ENCODE measurements around the gene SNTB2. TPM values are rescaled to one million over a fixed set of nuclear protein-coding genes. Genes with fewer than 3 reads are reported as not detected.

SNTB2 gene
- total and polyA plus RNA-seq, 2 of the 4 experiments (the other 2 are of a cell fraction): 23.5 to 47.5 TPM

- H3K14ac ChIP-seq (replicated peaks; ENCODE audit: low read depth, low read length): no peak overlapping the region
- no peak for TF ChIP-seq FOS (IDR thresholded peaks at IDR 0.05; ENCODE audit: low read depth, low read length)
- H3K4ac ChIP-seq (ENCODE audit: low read depth, low read length): no peak overlapping the region
- ChIA-PET POLR2A (ENCODE audit: unreplicated experiment) (no interaction called here), CTCF (no interaction called here)
- no peak overlapping the region for H3K4me3 ChIP-seq (ENCODE audit: insufficient read depth, low read depth, low read length)
- WGBS, 2 experiments (ENCODE audit: extremely low coverage in 2 of 2, insufficient read length in 1 of 2): no CpG with 5 or more reads among the region's 1 CpG
- H3K9me3 ChIP-seq (ENCODE audit: control insufficient read depth, insufficient read depth, low read length): no peaks in the 10 kb centered on the region
- H4K5ac ChIP-seq (ENCODE audit: low read depth, low read length): no peak overlapping the region
- H3K79me1 ChIP-seq (ENCODE audit: low read depth in 1 of 2, low read length in 2 of 2): peaks cover 22 to 71% of the 10 kb centered on the region in 2 experiments; a peak in 3 of 4 replicates
- H2BK5ac ChIP-seq (ENCODE audit: low read depth, low read length, poor library complexity, severe bottlenecking): no peak overlapping the region
- no peak overlapping the region for H3K27ac ChIP-seq (ENCODE audit: insufficient read depth, low read length)
- no peak for DNase-seq
- no peak overlapping the region for H2BK120ac ChIP-seq (ENCODE audit: low read depth, low read length)
- peaks cover 34% of the 10 kb centered on the region; the same call in 1 of the 2 replicates for H4K20me1 ChIP-seq (ENCODE audit: insufficient read depth, low read length)
- H3K27me3 ChIP-seq (ENCODE audit: control insufficient read depth, insufficient read depth, low read length): no peaks in the 10 kb centered on the region
- H3K9me1 ChIP-seq (ENCODE audit: insufficient read depth, low read length): peaks cover 8% of the 10 kb centered on the region
- H3K9ac ChIP-seq (ENCODE audit: low read depth, low read length): no peak overlapping the region
- no peak overlapping the region for H3K18ac ChIP-seq (ENCODE audit: low read depth, low read length)
- in situ Hi-C loops (cut with MboI; ENCODE audit: low sequenced_read_pairs) (no loop called here), intact Hi-C loops (cut with micrococcal nuclease) (no loop called here), dilution Hi-C loops (cut with HindIII; ENCODE audit: low sequenced_read_pairs, unreplicated experiment) (no loop called here)
- H2BK20ac ChIP-seq (ENCODE audit: low read depth, low read length): no peak overlapping the region
- H2AFZ ChIP-seq (replicated peaks; ENCODE audit: low read length, poor library complexity): no peak overlapping the region
- H2AK5ac ChIP-seq (ENCODE audit: low read depth, low read length): no peak overlapping the region
- no peak overlapping the region for H2BK15ac ChIP-seq (ENCODE audit: low read depth, low read length)
- no peak overlapping the region for H4K8ac ChIP-seq (ENCODE audit: low read depth in 2 of 2, low read length in 2 of 2)
- BruUV-seq (replicated peaks): no TSS peak
- H3K56ac ChIP-seq (ENCODE audit: extremely low read depth, insufficient read depth, low read length): no peak overlapping the region
- H3K4me2 ChIP-seq (ENCODE audit: low read depth, low read length): no peak overlapping the region
- peaks cover 12% of the 10 kb centered on the region for H3K4me1 ChIP-seq (ENCODE audit: control insufficient read depth, insufficient read depth, low read length)
- no peak overlapping the region for H4K91ac ChIP-seq (ENCODE audit: insufficient read depth, low read depth, low read length)
- H3K23ac ChIP-seq (ENCODE audit: low read depth, low read length): no peak overlapping the region
- H3K36me3 ChIP-seq (ENCODE audit: control insufficient read depth, insufficient read depth, low read length): peaks cover 17% of the 10 kb centered on the region
- no peak overlapping the region for H2AK9ac ChIP-seq (replicated peaks; ENCODE audit: low read depth, low read length, poor library complexity)
- no peak for ATAC-seq (ENCODE audit: low read depth)
These were observed 57.4 kb downstream of the SNTB2 start for GRCh38 chr16:69244336-69244735.

All from IMR-90 (cell line).